Fibroblast of the aortic adventitia (primary cell): ENCODE results near the gene NTMT2. TPM values are rescaled to one million over a fixed set of nuclear protein-coding genes. Genes with fewer than 3 reads are reported as not detected.

Experiments
- DNase-seq: peaks from one replicate; pipeline ENCODE4 v3.0.0-alpha.2; 2010; ENCODE audit warnings: low read depth
- H3K4me3 ChIP-seq: 2 replicates; pipeline ENCODE4 v1.5.1; 2011; ENCODE audit warnings: low read depth, mild to moderate bottlenecking, control low read depth, low read length, moderate library complexity
- CTCF ChIP-seq: IDR thresholded peaks from 2 replicates; pipeline ENCODE4 v1.5.1; 2011; ENCODE audit warnings: mild to moderate bottlenecking, low read length, control low read depth, inconsistent platforms; ENCODE audit not compliant: insufficient read depth
- total RNA-seq: library from RNA; depleted of rRNA; stranded (reverse); fragments of >200 nt; gene quantifications from 2 replicates; pipeline ENCODE4 v1.2.3, GENCODE V29; 2012; ENCODE audit warnings: low replicate concordance

NTMT2 gene
- total RNA-seq, 1 donor = not detected

- no peak for TF ChIP-seq CTCF
- peak; percentile 44 for DNase-seq
- no peak overlapping the region for H3K4me3 ChIP-seq
These were observed 58.4 kb downstream of the NTMT2 start for GRCh38 chr1:170204121-170204520.

- TF ChIP-seq CTCF = no peak
- DNase-seq = peak; percentile 44
- H3K4me3 ChIP-seq = no peak overlapping the region
These were observed 59.5 kb downstream of the NTMT2 start for GRCh38 chr1:170205301-170205700.

GRCh38 chr1:170209125-170209524, 63.4 kb downstream of the NTMT2 start:
- TF ChIP-seq CTCF = no peak
- no peak overlapping the region for H3K4me3 ChIP-seq
- DNase-seq = no peak

- DNase-seq = no peak
- H3K4me3 ChIP-seq = no peak overlapping the region
- no peak for TF ChIP-seq CTCF
These were observed 64.4 kb downstream of the NTMT2 start for GRCh38 chr1:170210142-170210541.

- H3K4me3 ChIP-seq = no peak overlapping the region
- DNase-seq = peak; percentile 66
- no peak for TF ChIP-seq CTCF
These were observed 67.8 kb downstream of the NTMT2 start for GRCh38 chr1:170213596-170213995.

GRCh38 chr1:170214117-170215032, 68.6 kb downstream of the NTMT2 start:
- TF ChIP-seq CTCF = no peak
- DNase-seq = peak; percentile 85
- H3K4me3 ChIP-seq = no peak overlapping the region
